Measurements from ENCODE around the gene BANF2.

- TF ChIP-seq REST (IDR thresholded peaks at IDR 0.05; ENCODE audit: low read depth, low read length): no peak
- no peak for TF ChIP-seq POLR2AphosphoS5 (IDR thresholded peaks at IDR 0.05; ENCODE audit: low read depth, low read length)
- TF ChIP-seq SIN3A (IDR thresholded peaks at IDR 0.05; ENCODE audit: borderline replicate concordance, low read depth, low read length): no peak
- TF ChIP-seq CTCF (IDR thresholded peaks at IDR 0.05): no peak
- TF ChIP-seq RCOR1 (IDR thresholded peaks at IDR 0.05; ENCODE audit: low read length): no peak
- no peak for TF ChIP-seq MXI1 (IDR thresholded peaks at IDR 0.05; ENCODE audit: low read depth, low read length)
- no peak for TF ChIP-seq MEF2A (IDR thresholded peaks at IDR 0.05; ENCODE audit: borderline replicate concordance, low read depth)
- TF ChIP-seq EZH2phosphoT487 (IDR thresholded peaks at IDR 0.05; ENCODE audit: borderline replicate concordance, low read depth): no peak
- TF ChIP-seq TCF12 (IDR thresholded peaks at IDR 0.05): no peak
- no peak for TF ChIP-seq GABPA (IDR thresholded peaks at IDR 0.05; ENCODE audit: low read depth)
- TF ChIP-seq MAX (IDR thresholded peaks at IDR 0.05; ENCODE audit: low read depth): no peak
- TF ChIP-seq EP300 (IDR thresholded peaks at IDR 0.05; ENCODE audit: borderline replicate concordance in 1 of 2, low read depth in 1 of 2, low read length in 1 of 2): no peak
- TF ChIP-seq YY1 (IDR thresholded peaks at IDR 0.05; ENCODE audit: low read depth): no peak
These were observed 12.0 kb upstream of the BANF2 start for GRCh38 chr20:17687800-17688199.
